Measurements from ENCODE around the gene ZNF774. TPM values are rescaled to one million over a fixed set of nuclear protein-coding genes. Genes with fewer than 3 reads are reported as not detected.

ZNF774 gene
- total and polyA plus RNA-seq, 2 of the 8 experiments (the other 6 are each of a cell fraction or from before 2014, with no cell fraction given): 0.82 to 2.6 TPM

GRCh38 chr15:90382320-90382719 is 30.2 kb downstream of the ZNF774 start (continued):
- TF ChIP-seq E2F6 (IDR thresholded peaks at IDR 0.05) (no peak), BRCA1 (IDR thresholded peaks at IDR 0.05; ENCODE audit: low read depth, low read length) (no peak), KDM1A (IDR thresholded peaks at IDR 0.05; ENCODE audit: borderline replicate concordance, low read length) (no peak), NANOG (IDR thresholded peaks at IDR 0.05; ENCODE audit: insufficient read depth, low read depth, low read length, poor library complexity, severe bottlenecking) (no peak)
- TF ChIP-seq, protein P1, sequence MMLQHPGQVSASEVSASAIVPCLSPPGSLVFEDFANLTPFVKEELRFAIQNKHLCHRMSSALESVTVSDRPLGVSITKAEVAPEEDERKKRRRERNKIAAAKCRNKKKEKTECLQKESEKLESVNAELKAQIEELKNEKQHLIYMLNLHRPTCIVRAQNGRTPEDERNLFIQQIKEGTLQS (IDR thresholded peaks at IDR 0.05; ENCODE audit: insufficient read depth, low read depth, low read length): no peak

Measured in H1 (cell line).